Left lobe of liver (tissue), 2 donors: ENCODE results near the gene MT1F. TPM values are rescaled to one million over a fixed set of nuclear protein-coding genes. Genes with fewer than 3 reads are reported as not detected.

Source experiments
- ATAC-seq: fragments of 200-7000 bp; cut with Tn5 transposase; one replicate; pipeline ENCODE4 v1.9.1; 2020; ENCODE audit warnings: mild to moderate bottlenecking, moderate library complexity
- DNase-seq: peaks from one replicate; pipeline ENCODE4 v3.0.0-alpha.2; 2020; ENCODE audit warnings: low spot score
- total RNA-seq: library from RNA; stranded (reverse); gene quantifications from one replicate; pipeline ENCODE4 v1.2.1, GENCODE V29; 2021
- donor health status: DM: no; HTN: no; CAD: no; lungs with moderate emphysema.
- donor health status: DM: no; HTN: yes; CAD: no.

MT1F gene
- total RNA-seq, 1 donor from 2014 or later: 763 TPM

DNA sequence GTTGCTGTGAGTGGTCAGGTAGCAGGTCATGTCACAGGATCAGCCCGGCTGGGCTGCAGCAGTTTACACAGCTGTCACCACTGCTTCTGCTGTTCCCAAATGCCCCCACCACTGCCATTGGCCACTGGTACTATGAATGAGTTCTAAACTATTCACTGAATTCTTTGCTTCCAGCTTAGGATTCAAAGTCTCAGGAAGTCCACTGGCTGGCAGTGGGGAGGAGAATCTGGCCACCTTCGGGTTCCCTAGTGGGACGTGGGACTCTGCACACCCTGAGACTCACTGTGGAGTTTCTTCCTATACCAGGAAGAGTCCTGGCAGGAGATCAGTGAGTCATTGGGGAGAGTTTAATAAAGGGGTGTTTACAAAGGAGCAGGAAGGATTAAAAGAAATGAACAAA, 31.4 kb downstream of the MT1F start:
- DNase-seq (no peak), ATAC-seq (no peak)

DNA sequence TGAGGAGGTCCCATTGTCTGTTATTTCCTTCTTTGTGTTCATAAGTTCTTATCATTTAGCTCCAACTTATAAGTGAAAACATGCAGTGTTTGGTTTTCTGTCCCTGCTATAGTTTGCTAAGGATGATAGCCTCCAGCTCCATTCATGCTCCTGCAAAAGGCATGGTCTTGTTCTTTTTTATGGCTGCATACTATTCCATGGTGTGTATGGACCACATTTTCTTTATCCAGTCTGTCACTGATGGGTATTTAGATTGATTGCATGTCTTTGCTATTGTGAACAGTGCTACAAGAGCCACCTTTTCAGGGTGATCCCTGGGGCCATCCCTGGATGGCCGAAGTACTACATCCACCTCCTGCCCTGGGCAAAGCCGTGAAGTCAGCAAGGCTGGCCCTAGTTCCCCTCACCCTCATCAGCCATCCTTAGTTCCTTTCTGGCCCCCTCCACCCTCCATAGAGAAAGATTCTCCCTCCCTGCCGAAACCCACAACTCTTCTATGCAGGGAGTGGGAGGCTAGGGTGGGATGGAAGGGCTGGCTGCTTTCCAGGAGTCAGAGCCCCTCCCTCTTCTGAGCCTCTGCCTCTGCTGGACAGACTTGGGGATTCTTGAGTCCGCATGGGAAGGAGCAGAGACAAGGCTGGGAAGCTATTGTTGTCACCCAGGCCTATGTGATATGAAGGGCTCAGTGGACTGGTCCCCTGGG, 32.8 kb downstream of the MT1F start:
- DNase-seq (no peak), ATAC-seq (no peak)

DNA sequence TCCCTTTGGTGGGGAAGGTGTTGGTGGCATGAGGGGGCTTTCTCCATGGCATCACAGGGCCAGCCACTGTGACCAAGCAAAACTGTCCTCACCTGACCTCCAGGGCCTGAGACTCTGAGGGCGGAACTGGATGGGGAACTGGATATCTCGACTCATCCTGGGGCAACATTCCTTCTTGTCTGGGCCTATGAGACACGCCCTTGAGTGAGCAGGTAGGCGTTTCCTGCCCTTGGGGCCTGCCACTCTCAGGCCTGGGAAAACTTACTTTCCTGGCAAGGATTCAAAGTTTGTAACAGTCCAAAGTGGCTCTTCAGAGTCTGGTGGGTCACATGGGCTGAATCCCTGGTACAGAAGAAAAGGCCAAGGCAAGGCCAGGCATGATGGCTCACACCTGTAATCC, 34.1 kb downstream of the MT1F start:
- ATAC-seq (no peak), DNase-seq (no peak)

DNA sequence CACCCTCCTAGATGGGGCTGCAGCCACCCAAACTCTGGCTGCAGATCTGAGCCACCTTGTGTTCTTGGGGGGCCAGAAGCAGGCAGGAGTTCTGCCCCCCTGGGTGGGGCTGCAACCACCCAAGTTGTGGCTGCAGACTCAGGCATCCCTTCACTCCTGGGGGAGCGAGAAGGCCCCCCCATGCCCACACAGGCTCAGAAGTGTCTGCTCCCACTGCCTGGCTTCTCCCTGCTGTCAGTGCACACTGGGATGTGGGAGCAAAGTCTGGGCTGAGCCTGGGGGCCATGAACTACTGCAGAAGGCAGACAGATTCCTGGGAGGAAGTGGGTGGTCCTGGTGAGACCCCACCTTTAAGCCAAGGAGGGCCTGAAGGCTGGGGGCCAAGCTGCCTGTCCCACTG, 37.5 kb downstream of the MT1F start:
- DNase-seq: no peak
- no peak for ATAC-seq

DNA sequence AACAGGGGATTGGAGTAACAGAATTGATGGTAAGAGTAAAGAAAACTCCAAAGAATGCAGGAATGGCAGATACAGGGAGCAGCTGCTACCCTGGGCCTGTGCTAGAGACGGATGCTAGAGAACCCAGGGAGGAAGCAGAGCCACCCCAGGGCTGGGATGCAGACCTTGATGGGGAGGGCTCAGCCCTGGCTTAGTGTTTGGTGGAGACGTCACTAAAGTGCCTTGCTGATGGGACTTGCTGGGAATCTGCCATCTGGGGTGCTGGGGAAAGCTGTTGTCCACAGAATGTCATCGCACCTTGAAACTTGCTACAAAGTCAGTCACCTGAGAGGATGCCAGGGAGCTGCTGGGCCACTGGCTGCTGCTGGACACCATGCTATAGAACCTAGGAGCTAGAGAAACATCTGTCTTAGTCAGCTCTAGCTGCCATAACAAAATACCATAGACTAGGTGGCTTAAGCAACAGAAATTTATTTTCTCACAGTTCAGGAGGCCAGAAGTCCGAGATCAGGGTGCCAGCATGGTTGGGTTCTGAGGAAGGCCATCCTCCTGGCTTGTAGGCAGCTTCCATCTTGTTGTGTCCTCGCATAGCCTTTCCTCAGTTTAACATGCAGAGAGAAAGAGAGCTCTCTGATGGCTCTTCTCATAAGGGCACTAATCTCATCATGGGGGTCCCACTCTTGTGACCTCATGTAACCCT, 39.8 kb downstream of the MT1F start:
- DNase-seq (no peak), ATAC-seq (no peak)

GRCh38 chr16:56700195-56700594, 42.4 kb downstream of the MT1F start:
- DNase-seq: no peak
- ATAC-seq: no peak

GRCh38 chr16:56700631-56701030, 42.9 kb downstream of the MT1F start:
- ATAC-seq (no peak), DNase-seq (no peak)

GRCh38 chr16:56701534-56701933, 43.8 kb downstream of the MT1F start:
- no peak for ATAC-seq
- DNase-seq: no peak

GRCh38 chr16:56702836-56703235, 45.1 kb downstream of the MT1F start:
- no peak for ATAC-seq
- DNase-seq: no peak

Other genes starting within 250 kb of the MT1F start
- gene AMFR, start 232.4 kb upstream of the MT1F start, total RNA-seq: 159 TPM
- 31.7 TPM for gene NUDT21, start 206.6 kb upstream of the MT1F start, total RNA-seq
- gene OGFOD1, start 206.4 kb upstream of the MT1F start, total RNA-seq: 12.1 TPM
- gene BBS2, start 137.9 kb upstream of the MT1F start, total RNA-seq: 11.7 TPM
- not detected for gene MT4, start 92.9 kb upstream of the MT1F start, total RNA-seq
- not detected for gene MT3, start 68.4 kb upstream of the MT1F start, total RNA-seq
- 3,908 TPM for gene MT2A, start 49.4 kb upstream of the MT1F start, total RNA-seq
- gene MT1E, start 32.2 kb upstream of the MT1F start, total RNA-seq: 1,576 TPM
- 546 TPM for gene MT1M, start 25.3 kb upstream of the MT1F start, total RNA-seq
- gene MT1A, start 19.3 kb upstream of the MT1F start, total RNA-seq: 141 TPM
- 2.7 TPM for gene MT1B, start 6.1 kb upstream of the MT1F start, total RNA-seq
- 5,960 TPM for gene MT1G, start 10.1 kb downstream of the MT1F start, total RNA-seq
- gene MT1H, start 11.9 kb downstream of the MT1F start, total RNA-seq: 949 TPM
- 2,271 TPM for gene MT1X, start 24.5 kb downstream of the MT1F start, total RNA-seq
- gene NUP93, start 72.2 kb downstream of the MT1F start, total RNA-seq: 13.2 TPM
- gene SLC12A3, start 207.2 kb downstream of the MT1F start, total RNA-seq: not detected